ENCODE results near the gene SLCO3A1. TPM values are rescaled to one million over a fixed set of nuclear protein-coding genes. Genes with fewer than 3 reads are reported as not detected.

SLCO3A1 gene
- total and polyA plus RNA-seq, 2 of the 8 experiments (the other 6 are each of a cell fraction or from before 2014, with no cell fraction given), result 15.1 to 20.4 TPM

- TF ChIP-seq SIN3A (conservative IDR thresholded peaks at IDR 0.05 in 1 of 2, IDR thresholded peaks at IDR 0.05 in 1 of 2; ENCODE audit: low read depth in 1 of 2, low read length in 2 of 2) (no peak), BACH1 (IDR thresholded peaks at IDR 0.05; ENCODE audit: low read length) (no peak), TAF1 (IDR thresholded peaks at IDR 0.05; ENCODE audit: low read depth, low read length) (no peak), TEAD4 (IDR thresholded peaks at IDR 0.05; ENCODE audit: low read depth, low read length) (no peak), BCL11A (IDR thresholded peaks at IDR 0.05; ENCODE audit: low read depth in 2 of 2, low read length in 2 of 2) (no peak), POLR2A (IDR thresholded peaks at IDR 0.05; ENCODE audit: control extremely low read depth in 1 of 2, low read depth in 2 of 2, low read length in 2 of 2) (no peak)
- TF ChIP-seq, protein P1, sequence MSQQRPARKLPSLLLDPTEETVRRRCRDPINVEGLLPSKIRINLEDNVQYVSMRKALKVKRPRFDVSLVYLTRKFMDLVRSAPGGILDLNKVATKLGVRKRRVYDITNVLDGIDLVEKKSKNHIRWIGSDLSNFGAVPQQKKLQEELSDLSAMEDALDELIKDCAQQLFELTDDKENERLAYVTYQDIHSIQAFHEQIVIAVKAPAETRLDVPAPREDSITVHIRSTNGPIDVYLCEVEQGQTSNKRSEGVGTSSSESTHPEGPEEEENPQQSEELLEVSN (IDR thresholded peaks at IDR 0.05), result no peak
These were observed 248.3 kb downstream of the SLCO3A1 start (continued) for GRCh38 chr15:92101708-92102394.
